A549 (cell line): ENCODE measurements around the gene PLEKHA8. TPM values are rescaled to one million over a fixed set of nuclear protein-coding genes. Genes with fewer than 3 reads are reported as not detected.

Experiments
- ATAC-seq, 2 experiments: fragments of 200-7000 bp in 1 of 2; fragments of >200 bp in 1 of 2; cut with Nextera tagmentation in 1 of 2; cut with Tn5 transposase in 1 of 2; 3 replicates each; pipeline versions ENCODE4 v1.8.0 to v1.9.1; 2018 to 2020; ENCODE audit warnings: mild to moderate bottlenecking in 1 of 2, moderate library complexity in 1 of 2
- CTCF ChIA-PET: fragments of 300-600 bp; sonication (Branson Sonifier 250); formaldehyde crosslinking; extraction: SDS; loops from one replicate; lab custom pipeline; 2021; ENCODE audit warnings: antibody characterized with exemption, inconsistent platforms; lab: Yijun Ruan, JAX
- POLR2A ChIA-PET: fragments of 350-600 bp; formaldehyde crosslinking; extraction: SDS; loops from one replicate; lab custom pipeline; 2021; ENCODE audit warnings: antibody characterized with exemption, inconsistent platforms; lab: Yijun Ruan, JAX
- DNase-seq, 2 experiments: peaks; one replicate each; pipeline versions ENCODE4 v3.0.0 to v3.0.0-alpha.2; 2011 to 2016; ENCODE audit warnings: low read depth in 1 of 2, low spot score in 1 of 2
- FAIRE-seq: peaks from 2 replicates; lab custom pipeline; 2011; peaks lifted over from hg19 to GRCh38; lab: Jason Lieb, UNC
- H3K27ac ChIP-seq, 2 experiments: fragments of >200 bp; sonication (Bioruptor Twin); formaldehyde crosslinking; 3 replicates each; pipeline ENCODE4 v1.5.1; 2016 to 2017
- H3K4me1 ChIP-seq: fragments of >200 bp; sonication (Bioruptor Twin); formaldehyde crosslinking; 3 replicates; pipeline ENCODE4 v1.6.1; 2016
- H3K4me2 ChIP-seq: fragments of >200 bp; sonication (Bioruptor Twin); formaldehyde crosslinking; 3 replicates; pipeline ENCODE4 v1.6.1; 2016
- H3K4me3 ChIP-seq: fragments of >200 bp; sonication (Bioruptor Twin); formaldehyde crosslinking; 3 replicates; pipeline ENCODE4 v1.5.1; 2016
- H3K9me3 ChIP-seq: fragments of >200 bp; sonication (Bioruptor Twin); formaldehyde crosslinking; 3 replicates; pipeline ENCODE4 v1.6.1; 2016
- BCL3 ChIP-seq: fragments of >200 bp; sonication (Bioruptor Twin); formaldehyde crosslinking; IDR thresholded peaks from 3 replicates; pipeline ENCODE4 v1.6.1; 2016
- CBX2 ChIP-seq: fragments of 200-600 bp; sonication (generic); IDR thresholded peaks from 2 replicates; pipeline ENCODE4 v1.6.1; 2016; ENCODE audit warnings: low read depth, mild to moderate bottlenecking, borderline replicate concordance
- CEBPB ChIP-seq, 2 experiments: fragments of >200 bp in 1 of 2; sonication (Bioruptor Twin) in 1 of 2; formaldehyde crosslinking in 1 of 2; IDR thresholded peaks; 2 replicates each; pipeline ENCODE4 v1.6.1; 2012 to 2016
- CHD4 ChIP-seq: fragments of 200-600 bp; sonication (generic); IDR thresholded peaks from 2 replicates; pipeline ENCODE4 v1.6.1; 2016; ENCODE audit warnings: antibody characterized with exemption, mild to moderate bottlenecking, borderline replicate concordance
- CTCF ChIP-seq: fragments of >200 bp; sonication (Bioruptor Twin); formaldehyde crosslinking; IDR thresholded peaks from 3 replicates; pipeline ENCODE4 v1.5.1; 2016
- E2F6 ChIP-seq: IDR thresholded peaks from 2 replicates; pipeline ENCODE4 v1.6.1; 2012; ENCODE audit warnings: low read depth, borderline replicate concordance
- EHF ChIP-seq: fragments of 250-450 bp; sonication (Bioruptor Pico); IDR thresholded peaks from 2 replicates; pipeline ENCODE4 v1.5.0; 2020; ENCODE audit warnings: mild to moderate bottlenecking
- FOSL2 ChIP-seq, 2 experiments: fragments of 450-650 bp in 1 of 2; fragments of >200 bp in 1 of 2; sonication (Bioruptor Twin) in 1 of 2; formaldehyde crosslinking; IDR thresholded peaks; 2 replicates each; pipeline versions ENCODE4 v1.5.0 to v1.6.1; 2016 to 2020; ENCODE audit warnings: mild to moderate bottlenecking in 1 of 2, moderate library complexity in 1 of 2
- FOXS1 ChIP-seq: fragments of 250-450 bp; sonication (Bioruptor Pico); IDR thresholded peaks from 2 replicates; pipeline ENCODE4 v1.5.0; 2020; ENCODE audit warnings: mild to moderate bottlenecking, moderate library complexity
- HDAC2 ChIP-seq: fragments of 200-600 bp; sonication (generic); IDR thresholded peaks from 2 replicates; pipeline ENCODE4 v1.6.1; 2016
- HES2 ChIP-seq: fragments of >200 bp; sonication (Bioruptor Twin); formaldehyde crosslinking; IDR thresholded peaks from 2 replicates; pipeline ENCODE4 v1.6.1; 2016
- HOXA7 ChIP-seq: fragments of 250-450 bp; sonication (Bioruptor Pico); IDR thresholded peaks from 2 replicates; pipeline ENCODE4 v1.5.0; 2020; ENCODE audit warnings: mild to moderate bottlenecking, moderate library complexity
- MAX ChIP-seq: IDR thresholded peaks from 2 replicates; pipeline ENCODE4 v1.6.1; 2012
- PHF8 ChIP-seq: fragments of 200-600 bp; sonication (generic); IDR thresholded peaks from 2 replicates; pipeline ENCODE4 v1.6.1; 2016; ENCODE audit warnings: low read depth, mild to moderate bottlenecking, antibody characterized with exemption, moderate library complexity, borderline replicate concordance
- RAD21 ChIP-seq, 2 experiments: fragments of >200 bp in 1 of 2; sonication (Bioruptor Twin) in 1 of 2; formaldehyde crosslinking in 1 of 2; IDR thresholded peaks in 1 of 2; conservative IDR thresholded peaks in 1 of 2; 2 replicates in 1 of 2; 3 replicates in 1 of 2; pipeline ENCODE4 v1.6.1; 2012 to 2018; ENCODE audit warnings: inconsistent platforms in 1 of 2
- SMC3 ChIP-seq: fragments of >200 bp; sonication (Bioruptor Twin); formaldehyde crosslinking; IDR thresholded peaks from 3 replicates; pipeline ENCODE4 v1.6.1; 2018; ENCODE audit warnings: inconsistent platforms
- TP53 ChIP-seq: fragments of 250-450 bp; sonication (Bioruptor Pico); IDR thresholded peaks from 2 replicates; pipeline ENCODE4 v1.5.0; 2021; ENCODE audit warnings: mild to moderate bottlenecking, moderate library complexity
- USF2 ChIP-seq: fragments of 450-650 bp; IDR thresholded peaks from 2 replicates; pipeline ENCODE4 v1.6.1; 2014; ENCODE audit warnings: antibody characterized with exemption
- ZSCAN20 ChIP-seq: fragments of 250-450 bp; sonication (Bioruptor Pico); IDR thresholded peaks from 2 replicates; pipeline ENCODE4 v1.8.0; 2022; ENCODE audit warnings: mild to moderate bottlenecking, moderate library complexity
- WGBS: methylation state at CpG from one replicate; pipeline ENCODE4 v1.1.6; 2017; ENCODE audit errors: missing lambda C conversion rate; 5-methylcytosine and 5-hydroxymethylcytosine counted together
- polyA plus RNA-seq, 4 experiments: library from polyadenylated mRNA; depleted of rRNA in 3 of 4; stranded (reverse); fragments of >200 nt; fragmentation: RNase III in 1 of 4; extraction: RNeasy Plus Mini Kit Qiagen cat#74134 plus additional on column Dnase treatment in 1 of 4; gene quantifications; 2 replicates in 3 of 4; 3 replicates in 1 of 4; pipeline ENCODE4 v1.2.3, GENCODE V29; 2011 to 2017

The PLEKHA8 gene
- polyA plus RNA-seq, 2 of the 4 experiments (the other 2 are of a cell fraction): 5.9 to 10.9 TPM

- DNase-seq: peak; percentile 15 to 28
Measured at GRCh38 chr7:30162622-30163124, 134.5 kb downstream of the PLEKHA8 start.

GRCh38 chr7:30163231-30163894 lies 135.2 kb downstream of the PLEKHA8 start:
- Histone ChIP-seq H3K9me3 (no peaks in the 10 kb centered on the region), H3K4me1 (peaks cover 22% of the 10 kb centered on the region), H3K27ac (peak overlapping the region in 1 of 2 experiments; percentile 15; a peak in 2 of 6 replicates), H3K4me2 (peak overlapping the region; percentile 79), H3K4me3 (no peak overlapping the region)
- ATAC-seq: no peak; a peak in 1 of 6 replicates
- POLR2A ChIA-PET: no interaction called here
- CTCF ChIA-PET: interaction anchor here (0.6 to 4.5 kb wide), 12 partner anchors 8 to 576 kb away, joined by 3 to 42 read pairs (median 10); partner anchors contain the start of gene MTURN
- no peak for DNase-seq
- TF ChIP-seq CHD4 (no peak), EHF (CRISPR knock-in tag) (no peak), HES2 (no peak), HOXA7 (no peak), MAX (no peak), HDAC2 (no peak), USF2 (no peak)
- FAIRE-seq: no peak
- 59% methylated on average over 13 of the region's 13 CpGs for WGBS

More at GRCh38 chr7:30162622-30163124, 134.5 kb downstream of the PLEKHA8 start:
- Histone ChIP-seq H3K9me3 (no peaks in the 10 kb centered on the region), H3K4me1 (peaks cover 22% of the 10 kb centered on the region), H3K4me3 (peak overlapping the region; percentile 25; the same call in 1 of the 3 replicates), H3K27ac (peak overlapping the region; percentile 41 to 49; a peak in 1 of 6 replicates), H3K4me2 (peak overlapping the region; percentile 79)
- POLR2A ChIA-PET: no interaction called here
- 31% methylated on average over 5 of the region's 5 CpGs for WGBS
- ATAC-seq (peak; percentile 63 to 73; a peak in 4 of 6 replicates), FAIRE-seq (no peak)
- no peak for TF ChIP-seq E2F6
- no peak for TF ChIP-seq MAX
- TF ChIP-seq FOSL2 (IDR thresholded peaks at IDR 0.05): no peak
- no peak for TF ChIP-seq FOSL2 (CRISPR knock-in tag; IDR thresholded peaks at IDR 0.05)
- TF ChIP-seq FOXS1 (CRISPR knock-in tag): no peak
- no peak for TF ChIP-seq BCL3
- TF ChIP-seq PHF8: no peak
- TF ChIP-seq CBX2: no peak
- TF ChIP-seq HDAC2: no peak
- CTCF ChIA-PET: interaction anchor here (1.0 to 4.5 kb wide), 4 partner anchors 7 to 402 kb away, joined by 3 to 42 read pairs (median 10); no protein-coding TSS in a partner anchor

GRCh38 chr7:30164567-30164966 lies 136.4 kb downstream of the PLEKHA8 start:
- no peak for FAIRE-seq
- no peak overlapping the region for H3K4me2 ChIP-seq

More at GRCh38 chr7:30164567-30164966, 136.4 kb downstream of the PLEKHA8 start:
- POLR2A ChIA-PET: no interaction called here
- DNase-seq (peak; percentile 55 to 57), ATAC-seq (peak; percentile 54 to 84; a peak in 5 of 6 replicates)
- peaks cover 28% of the 10 kb centered on the region for H3K4me1 ChIP-seq
- H3K27ac ChIP-seq: no peak overlapping the region
- TF ChIP-seq BCL3 (no peak), CEBPB (IDR thresholded peaks at IDR 0.05) (no peak), CTCF (peak; percentile 84), RAD21 (conservative IDR thresholded peaks at IDR 0.05 in 1 of 2, IDR thresholded peaks at IDR 0.05 in 1 of 2) (peak; percentile 84), SMC3 (peak; percentile 57; the same call in 2 of the 3 replicates), TP53 (no peak), ZSCAN20 (no peak)
- TF ChIP-seq, all 56 proteins: peak for 3
- 67% methylated on average over 6 of the region's 6 CpGs for WGBS
- CTCF ChIA-PET: interaction anchor here (0.6 to 4.5 kb wide), 33 partner anchors 9 to 884 kb away, joined by 3 to 42 read pairs (median 4); partner anchors contain the start of gene MTURN
- no peak overlapping the region for H3K4me3 ChIP-seq
- no peaks in the 10 kb centered on the region for H3K9me3 ChIP-seq
